OCI-LY3 (cell line): ENCODE data around the gene RFNG.

Experiments
- H2AFZ ChIP-seq: fragments of 200-600, 300-600 bp; shearing (Covaris generic); 2 replicates; pipeline ENCODE4 v1.6.0; 2014; ENCODE audit warnings: antibody characterized with exemption, low read depth, low read length
- H3K27ac ChIP-seq: fragments of 200-600, 300-600 bp; sonication (generic); 2 replicates; pipeline ENCODE4 v1.5.1; 2014; ENCODE audit warnings: mild to moderate bottlenecking, low read length, moderate library complexity, mixed read lengths
- H3K27me3 ChIP-seq: fragments of 200-600, 300-600 bp; sonication (generic); 2 replicates; pipeline ENCODE4 v1.6.1; 2014; ENCODE audit warnings: low read depth, low read length, mixed read lengths
- H3K36me3 ChIP-seq: fragments of 200-600, 300-600 bp; sonication (generic); replicated peaks from 2 replicates; pipeline ENCODE3; 2014; ENCODE audit warnings: low read depth, low read length, mixed read lengths
- H3K4me1 ChIP-seq: fragments of 300-600, 200-600 bp; sonication (generic); 2 replicates; pipeline ENCODE4 v1.6.1; 2014; ENCODE audit warnings: low read length, mixed read lengths
- H3K4me2 ChIP-seq: fragments of 200-600, 300-600 bp; sonication (generic); 2 replicates; pipeline ENCODE4 v1.6.1; 2014; ENCODE audit warnings: low read length, mixed read lengths
- H3K4me3 ChIP-seq: fragments of 300-600, 200-600 bp; sonication (generic); 2 replicates; pipeline ENCODE4 v1.5.1; 2014; ENCODE audit warnings: antibody characterized with exemption, mild to moderate bottlenecking, low read length, moderate library complexity
- H3K79me2 ChIP-seq: fragments of 300-600, 200-600 bp; shearing (Covaris generic); 2 replicates; pipeline ENCODE4 v1.6.1; 2014; ENCODE audit warnings: mild to moderate bottlenecking, low read length, mixed read lengths
- H3K9ac ChIP-seq: fragments of 300-600, 200-600 bp; shearing (Covaris generic); 2 replicates; pipeline ENCODE4 v1.6.0; 2014; ENCODE audit warnings: mild to moderate bottlenecking, low read length, moderate library complexity
- H3K9me3 ChIP-seq: fragments of 200-600, 300-600 bp; shearing (Covaris generic); 2 replicates; pipeline ENCODE4 v1.6.1; 2014; ENCODE audit warnings: low read length, mixed read lengths; ENCODE audit not compliant: insufficient read depth
- H4K20me1 ChIP-seq: fragments of 200-600, 300-600 bp; sonication (generic); 2 replicates; pipeline ENCODE4 v1.6.1; 2016; ENCODE audit warnings: low read length, mixed read lengths; ENCODE audit not compliant: insufficient read depth
- CTCF ChIP-seq: fragments of 200-600, 300-600 bp; sonication (generic); IDR thresholded peaks from 2 replicates; pipeline ENCODE4 v1.5.1; 2014; ENCODE audit warnings: antibody characterized with exemption, low read length, low read depth
- EZH2phosphoT487 ChIP-seq: fragments of 200-600 bp; shearing (Covaris generic); IDR thresholded peaks from 2 replicates; pipeline ENCODE4 v1.6.1; 2018; ENCODE audit warnings: antibody characterized with exemption, mixed run types, low read depth

Gene RFNG

GRCh38 chr17:82053556-82054263, 2.1 kb upstream of the RFNG start:
- no peaks in the 10 kb centered on the region for H3K9me3 ChIP-seq
- H3K79me2 ChIP-seq, result peaks cover 18% of the 10 kb centered on the region
- peaks cover 15% of the 10 kb centered on the region for H3K36me3 ChIP-seq
- H3K27ac ChIP-seq, result no peak overlapping the region
- H4K20me1 ChIP-seq, result peaks cover 7% of the 10 kb centered on the region; the same call in 1 of the 2 replicates
- H3K4me1 ChIP-seq, result peaks cover 13% of the 10 kb centered on the region
- no peak overlapping the region for H3K4me3 ChIP-seq
- no peak overlapping the region for H3K9ac ChIP-seq
- no peaks in the 10 kb centered on the region for H3K27me3 ChIP-seq
- no peak overlapping the region; the same call in 1 of the 2 replicates for H3K4me2 ChIP-seq
- H2AFZ ChIP-seq, result no peak overlapping the region
- no peak for TF ChIP-seq CTCF
- no peak for TF ChIP-seq EZH2phosphoT487

GRCh38 chr17:82053130-82053529, 1.5 kb upstream of the RFNG start:
- Histone ChIP-seq H2AFZ (no peak overlapping the region), H4K20me1 (peaks cover 7% of the 10 kb centered on the region; the same call in 1 of the 2 replicates), H3K27me3 (no peaks in the 10 kb centered on the region), H3K27ac (no peak overlapping the region), H3K4me2 (peak overlapping the region; percentile 98), H3K4me3 (peak overlapping the region; percentile 100), H3K36me3 (peaks cover 12% of the 10 kb centered on the region), H3K9ac (no peak overlapping the region), H3K9me3 (no peaks in the 10 kb centered on the region), H3K79me2 (peaks cover 18% of the 10 kb centered on the region), H3K4me1 (peaks cover 13% of the 10 kb centered on the region)
- no peak for TF ChIP-seq CTCF
- TF ChIP-seq EZH2phosphoT487, result no peak

- H3K27ac ChIP-seq, result no peak overlapping the region
- H3K9ac ChIP-seq, result peak overlapping the region; percentile 76
- TF ChIP-seq CTCF (no peak), EZH2phosphoT487 (no peak)
- no peaks in the 10 kb centered on the region for H3K27me3 ChIP-seq
- no peak overlapping the region for H2AFZ ChIP-seq
- peak overlapping the region; percentile 98 for H3K4me2 ChIP-seq
- H3K79me2 ChIP-seq, result peaks cover 18% of the 10 kb centered on the region
- peaks cover 9% of the 10 kb centered on the region for H3K36me3 ChIP-seq
- peak overlapping the region; percentile 100 for H3K4me3 ChIP-seq
- H3K4me1 ChIP-seq, result peaks cover 13% of the 10 kb centered on the region
- no peaks in the 10 kb centered on the region for H3K9me3 ChIP-seq
- peaks cover 7% of the 10 kb centered on the region; the same call in 1 of the 2 replicates for H4K20me1 ChIP-seq
These were observed 1.0 kb upstream of the RFNG start for GRCh38 chr17:82052638-82053059.

- Histone ChIP-seq H3K4me1 (peaks cover 13% of the 10 kb centered on the region), H3K27me3 (no peaks in the 10 kb centered on the region), H3K4me2 (peak overlapping the region; percentile 88), H3K9ac (peak overlapping the region; percentile 50; the same call in 1 of the 2 replicates), H3K36me3 (peaks cover 5% of the 10 kb centered on the region), H3K79me2 (peaks cover 18% of the 10 kb centered on the region), H3K4me3 (peak overlapping the region; percentile 100), H4K20me1 (peaks cover 7% of the 10 kb centered on the region; the same call in 1 of the 2 replicates), H2AFZ (no peak overlapping the region), H3K9me3 (no peaks in the 10 kb centered on the region), H3K27ac (no peak overlapping the region)
- no peak for TF ChIP-seq CTCF
- no peak for TF ChIP-seq EZH2phosphoT487
These were observed 610 bp downstream of the RFNG start for GRCh38 chr17:82050761-82051641.
